Bronchial epithelial cell (primary cell): ENCODE data around the gene DZANK1. TPM values are rescaled to one million over a fixed set of nuclear protein-coding genes. Genes with fewer than 3 reads are reported as not detected.
A peak's percentile ranks its signal among the peaks of the same experiment; 100 is the strongest.

Experiments
- DNase-seq: peaks from one replicate; pipeline ENCODE4 v3.0.0-alpha.2; 2010; ENCODE audit warnings: low read depth
- FAIRE-seq: peaks from 2 replicates; lab custom pipeline; 2011; peaks lifted over from hg19 to GRCh38; lab: Jason Lieb, UNC
- H3K27me3 ChIP-seq: 2 replicates; pipeline ENCODE4 v1.5.1; 2011; ENCODE audit warnings: low read length; ENCODE audit not compliant: control insufficient read depth, insufficient read depth
- H3K36me3 ChIP-seq: 2 replicates; pipeline ENCODE4 v1.5.1; 2011; ENCODE audit warnings: low read length; ENCODE audit not compliant: control insufficient read depth, insufficient read depth
- H3K4me3 ChIP-seq: 2 replicates; pipeline ENCODE4 v1.5.1; 2011; ENCODE audit warnings: mild to moderate bottlenecking, low read depth, low read length, control low read depth
- CTCF ChIP-seq: IDR thresholded peaks from 2 replicates; pipeline ENCODE4 v1.5.1; 2011; ENCODE audit warnings: mild to moderate bottlenecking, moderate library complexity, low read length, control low read depth, inconsistent platforms; ENCODE audit not compliant: insufficient read depth, severe bottlenecking
- total RNA-seq: library from RNA; depleted of rRNA; stranded (reverse); fragments of >200 nt; gene quantifications from 2 replicates; pipeline ENCODE4 v1.2.1, GENCODE V29; 2014

Gene DZANK1
- total RNA-seq, 1 donor from 2014 or later: 0.26 TPM

GRCh38 chr20:18465536-18466200 lies 1.2 kb downstream of the DZANK1 start:
- TF ChIP-seq CTCF: no peak
- Histone ChIP-seq H3K36me3 (no peaks in the 10 kb centered on the region), H3K4me3 (no peak overlapping the region), H3K27me3 (no peaks in the 10 kb centered on the region)
- FAIRE-seq (no peak), DNase-seq (no peak)

- no peak overlapping the region for H3K4me3 ChIP-seq
- TF ChIP-seq CTCF: no peak
- DNase-seq (no peak), FAIRE-seq (no peak)
- no peaks in the 10 kb centered on the region for H3K27me3 ChIP-seq
- H3K36me3 ChIP-seq: no peaks in the 10 kb centered on the region
These were observed 10.2 kb downstream of the DZANK1 start for GRCh38 chr20:18456600-18456999.

- Histone ChIP-seq H3K36me3 (no peaks in the 10 kb centered on the region), H3K27me3 (no peaks in the 10 kb centered on the region), H3K4me3 (no peak overlapping the region)
- DNase-seq (peak; percentile 13), FAIRE-seq (no peak)
- TF ChIP-seq CTCF: no peak
These were observed 22.9 kb downstream of the DZANK1 start for GRCh38 chr20:18443886-18444285.

GRCh38 chr20:18440403-18440802 lies 26.4 kb downstream of the DZANK1 start:
- Histone ChIP-seq H3K4me3 (no peak overlapping the region), H3K36me3 (no peaks in the 10 kb centered on the region), H3K27me3 (no peaks in the 10 kb centered on the region)
- TF ChIP-seq CTCF: no peak
- FAIRE-seq: no peak
- DNase-seq: no peak

- no peak for TF ChIP-seq CTCF
- Histone ChIP-seq H3K27me3 (no peaks in the 10 kb centered on the region), H3K36me3 (no peaks in the 10 kb centered on the region), H3K4me3 (no peak overlapping the region)
- FAIRE-seq: no peak
- DNase-seq: no peak
These were observed 30.0 kb downstream of the DZANK1 start for GRCh38 chr20:18436847-18437246.

- FAIRE-seq (no peak), DNase-seq (no peak)
- Histone ChIP-seq H3K4me3 (no peak overlapping the region), H3K36me3 (no peaks in the 10 kb centered on the region), H3K27me3 (no peaks in the 10 kb centered on the region)
- TF ChIP-seq CTCF: no peak
These were observed 35.6 kb downstream of the DZANK1 start for GRCh38 chr20:18431206-18431605.
